Upper lobe of left lung (tissue), 6 donors: ENCODE results near the gene SLC5A5. TPM values are rescaled to one million over a fixed set of nuclear protein-coding genes. Genes with fewer than 3 reads are reported as not detected.

ENCODE experiments used
- ATAC-seq, 2 donors: fragments of 200-7000 bp; cut with Tn5 transposase; one replicate each; pipeline ENCODE4 v1.9.1; 2022; ENCODE audit warnings: mild to moderate bottlenecking in 2 of 2, moderate library complexity in 2 of 2; ENCODE audit not compliant: low FRiP score in 2 of 2
- DNase-seq, 2 donors: peaks; one replicate each; pipeline ENCODE4 v3.0.0-alpha.2; 2019 to 2020
- H3K27ac ChIP-seq, 4 donors: fragments of 200-600 bp; sonication (generic); one replicate each; pipeline ENCODE4 v1.5.1; 2016 to 2019
- H3K27me3 ChIP-seq, 4 donors: fragments of 200-600 bp; sonication (generic); one replicate each; pipeline ENCODE4 v1.5.1; 2017 to 2019
- H3K36me3 ChIP-seq, 4 donors: fragments of 200-600 bp; sonication (generic); one replicate each; pipeline ENCODE4 v1.5.1; 2016 to 2019
- H3K4me1 ChIP-seq, 4 donors: fragments of 200-600 bp; sonication (generic); one replicate each; pipeline ENCODE4 v1.5.1; 2018 to 2019
- H3K4me3 ChIP-seq, 4 donors: fragments of 200-600 bp; sonication (generic); one replicate each; pipeline ENCODE4 v1.5.1; 2017 to 2019; ENCODE audit warnings: mild to moderate bottlenecking in 2 of 4, moderate library complexity in 1 of 4
- H3K9me3 ChIP-seq, 4 donors: fragments of 200-600 bp; sonication (generic); one replicate each; pipeline ENCODE4 v1.5.1; 2018 to 2019
- EP300 ChIP-seq, 4 donors: sonication (generic); formaldehyde crosslinking; IDR thresholded peaks; one replicate each; pipeline ENCODE4 v1.5.1; 2017; ENCODE audit warnings: antibody characterized with exemption in 4 of 4, control low read depth in 2 of 4
- POLR2A ChIP-seq, 4 donors: fragments of 450-650 bp; IDR thresholded peaks; one replicate each; pipeline ENCODE4 v1.5.1; 2016 to 2017; ENCODE audit warnings: antibody characterized with exemption in 4 of 4, mild to moderate bottlenecking in 2 of 4
- POLR2AphosphoS5 ChIP-seq, 2 donors: sonication (generic); formaldehyde crosslinking; IDR thresholded peaks; one replicate each; pipeline ENCODE4 v1.5.1; 2017; ENCODE audit warnings: antibody characterized with exemption in 2 of 2
- WGBS, 2 donors: methylation state at CpG; one replicate each; pipeline ENCODE4 v1.1.5; 2017 to 2018; 5-methylcytosine and 5-hydroxymethylcytosine counted together
- total RNA-seq, 6 donors: library from RNA; depleted of rRNA in 4 of 6; stranded (reverse); fragments of >200 nt in 4 of 6; gene quantifications; one replicate each; pipeline versions ENCODE4 v1.1.0 to v1.2.1, GENCODE V29; 2016 to 2021
- TF ChIP-seq, protein P1 (sequence below), 6 experiments: fragments of 450-650 bp in 4 of 6; fragments of 200-600 bp in 2 of 6; sonication (generic) in 2 of 6; IDR thresholded peaks; one replicate each; pipeline ENCODE4 v1.5.1; 2016 to 2019; ENCODE audit warnings: antibody characterized with exemption in 6 of 6
- donor health status: DM: no; HTN: no; CAD: no; lungs with moderate emphysema.
- donor health status: DM: no; HTN: yes; CAD: no; lungs with severe emphysema.

The SLC5A5 gene
- total RNA-seq = under 1 TPM in 2 of 6 donors, not detected in 4; under 0.01 to 0.15 TPM

DNA sequence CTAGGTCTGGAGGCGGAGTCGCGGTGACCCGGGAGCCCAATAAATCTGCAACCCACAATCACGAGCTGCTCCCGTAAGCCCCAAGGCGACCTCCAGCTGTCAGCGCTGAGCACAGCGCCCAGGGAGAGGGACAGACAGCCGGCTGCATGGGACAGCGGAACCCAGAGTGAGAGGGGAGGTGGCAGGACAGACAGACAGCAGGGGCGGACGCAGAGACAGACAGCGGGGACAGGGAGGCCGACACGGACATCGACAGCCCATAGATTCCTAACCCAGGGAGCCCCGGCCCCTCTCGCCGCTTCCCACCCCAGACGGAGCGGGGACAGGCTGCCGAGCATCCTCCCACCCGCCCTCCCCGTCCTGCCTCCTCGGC is at the start of gene SLC5A5:
TSS of gene SLC5A5 (plus strand) at position 68 of the 373 bp plus-strand sequence. CDS start 375 bp downstream, outside the sequence.
- Histone ChIP-seq H3K4me1 (peaks cover 16 to 31% (median 22%) of the 10 kb centered on the region in 4 donors), H3K27me3 (peaks cover 0 to 40% (median 26%) of the 10 kb centered on the region in 4 donors), H3K9me3 (no peaks in the 10 kb centered on the region), H3K27ac (no peak within 1 kb of the TSS), H3K36me3 (no peaks in the 10 kb centered on the region), H3K4me3 (peak within 1 kb of the TSS in 2 of 4 donors; percentile 11 to 19)
- WGBS, 2 donors = 9% methylated on average over 15 of the region's 26 CpGs; no CpG with 5 or more reads in 1 of the 2 donors
- TF ChIP-seq EP300 (IDR thresholded peaks at IDR 0.05) (no peak), POLR2A (IDR thresholded peaks at IDR 0.05) (no peak), POLR2AphosphoS5 (IDR thresholded peaks at IDR 0.05) (no peak)
- TF ChIP-seq, protein P1, sequence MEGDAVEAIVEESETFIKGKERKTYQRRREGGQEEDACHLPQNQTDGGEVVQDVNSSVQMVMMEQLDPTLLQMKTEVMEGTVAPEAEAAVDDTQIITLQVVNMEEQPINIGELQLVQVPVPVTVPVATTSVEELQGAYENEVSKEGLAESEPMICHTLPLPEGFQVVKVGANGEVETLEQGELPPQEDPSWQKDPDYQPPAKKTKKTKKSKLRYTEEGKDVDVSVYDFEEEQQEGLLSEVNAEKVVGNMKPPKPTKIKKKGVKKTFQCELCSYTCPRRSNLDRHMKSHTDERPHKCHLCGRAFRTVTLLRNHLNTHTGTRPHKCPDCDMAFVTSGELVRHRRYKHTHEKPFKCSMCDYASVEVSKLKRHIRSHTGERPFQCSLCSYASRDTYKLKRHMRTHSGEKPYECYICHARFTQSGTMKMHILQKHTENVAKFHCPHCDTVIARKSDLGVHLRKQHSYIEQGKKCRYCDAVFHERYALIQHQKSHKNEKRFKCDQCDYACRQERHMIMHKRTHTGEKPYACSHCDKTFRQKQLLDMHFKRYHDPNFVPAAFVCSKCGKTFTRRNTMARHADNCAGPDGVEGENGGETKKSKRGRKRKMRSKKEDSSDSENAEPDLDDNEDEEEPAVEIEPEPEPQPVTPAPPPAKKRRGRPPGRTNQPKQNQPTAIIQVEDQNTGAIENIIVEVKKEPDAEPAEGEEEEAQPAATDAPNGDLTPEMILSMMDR (IDR thresholded peaks at IDR 0.05) = no peak
- ATAC-seq (peak in 1 of 2 donors; percentile 5), DNase-seq (no peak)

DNA sequence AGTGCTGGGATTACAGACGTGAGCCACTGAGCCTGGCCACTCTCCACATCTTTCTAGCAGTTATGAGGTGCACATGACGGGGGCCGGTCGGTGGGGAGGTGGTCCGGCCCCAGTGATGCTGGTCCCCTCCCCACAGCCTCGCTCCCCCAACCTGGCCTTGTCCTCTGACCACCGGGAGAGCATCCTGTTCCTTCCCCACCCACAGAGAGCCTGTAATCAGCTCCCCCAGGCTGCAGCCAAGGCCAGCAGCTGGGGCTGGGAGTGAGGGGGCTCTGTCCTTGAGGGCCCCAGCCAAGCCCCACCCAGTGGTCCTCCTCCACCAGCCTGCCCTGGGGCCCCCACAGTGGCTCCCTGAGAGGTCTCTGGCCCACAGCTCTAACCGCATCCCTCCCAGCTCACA is 47.4 kb upstream of the SLC5A5 start:
- Histone ChIP-seq H3K4me1 (no peaks in the 10 kb centered on the region), H3K27me3 (no peaks in the 10 kb centered on the region), H3K27ac (no peak overlapping the region), H3K36me3 (peaks cover 0 to 15% (median 2%) of the 10 kb centered on the region in 4 donors), H3K4me3 (no peak overlapping the region), H3K9me3 (no peaks in the 10 kb centered on the region)
- no peak for TF ChIP-seq POLR2A (IDR thresholded peaks at IDR 0.05)
- TF ChIP-seq EP300 (IDR thresholded peaks at IDR 0.05) = no peak
- TF ChIP-seq, protein P1 (IDR thresholded peaks at IDR 0.05) = no peak
- no peak for TF ChIP-seq POLR2AphosphoS5 (IDR thresholded peaks at IDR 0.05)
- WGBS, 2 donors = 48 to 70% methylated on average over 2 to 7 of the region's 8 CpGs
- DNase-seq (peak in 1 of 2 donors; percentile 19), ATAC-seq (no peak)

DNA sequence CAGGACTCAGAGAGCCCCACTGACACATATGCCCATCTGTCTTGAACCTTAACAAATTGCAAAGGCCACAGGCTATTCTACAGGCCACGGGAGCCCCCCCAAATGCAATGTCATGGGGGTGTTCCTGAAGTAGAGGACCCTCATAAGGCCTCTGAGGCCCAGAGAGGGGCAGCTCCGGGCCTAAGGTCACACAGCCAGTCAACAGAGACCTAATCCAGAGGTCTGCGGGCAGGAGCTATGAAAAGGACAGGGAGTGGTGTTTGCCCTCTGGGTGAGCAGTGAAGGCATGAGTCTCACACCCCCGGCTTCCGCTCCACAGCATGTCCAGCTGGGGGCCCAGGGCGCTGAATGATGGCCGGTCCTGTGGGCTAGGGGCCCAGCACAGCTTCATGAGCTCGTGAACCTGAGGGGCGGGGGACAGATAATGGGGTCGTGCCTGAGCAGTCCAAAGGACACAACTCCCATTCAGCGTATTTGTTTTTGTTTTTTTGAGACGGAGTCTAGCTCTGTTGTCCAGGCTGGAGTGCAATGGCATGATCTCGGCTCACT is 45.2 kb upstream of the SLC5A5 start:
- WGBS, 2 donors = 90 to 93% methylated on average over 6 to 13 of the region's 13 CpGs
- Histone ChIP-seq H3K9me3 (no peaks in the 10 kb centered on the region), H3K27ac (no peak overlapping the region), H3K4me1 (peaks cover 0 to 19% (median 0%) of the 10 kb centered on the region in 4 donors), H3K27me3 (no peaks in the 10 kb centered on the region), H3K36me3 (peaks cover 0 to 32% (median 4%) of the 10 kb centered on the region in 4 donors), H3K4me3 (no peak overlapping the region)
- DNase-seq = no peak
- TF ChIP-seq POLR2AphosphoS5 (IDR thresholded peaks at IDR 0.05) = no peak
- TF ChIP-seq, protein P1 (IDR thresholded peaks at IDR 0.05) = no peak
- TF ChIP-seq POLR2A (IDR thresholded peaks at IDR 0.05) = no peak
- TF ChIP-seq EP300 (IDR thresholded peaks at IDR 0.05) = no peak
- no peak for ATAC-seq

DNA sequence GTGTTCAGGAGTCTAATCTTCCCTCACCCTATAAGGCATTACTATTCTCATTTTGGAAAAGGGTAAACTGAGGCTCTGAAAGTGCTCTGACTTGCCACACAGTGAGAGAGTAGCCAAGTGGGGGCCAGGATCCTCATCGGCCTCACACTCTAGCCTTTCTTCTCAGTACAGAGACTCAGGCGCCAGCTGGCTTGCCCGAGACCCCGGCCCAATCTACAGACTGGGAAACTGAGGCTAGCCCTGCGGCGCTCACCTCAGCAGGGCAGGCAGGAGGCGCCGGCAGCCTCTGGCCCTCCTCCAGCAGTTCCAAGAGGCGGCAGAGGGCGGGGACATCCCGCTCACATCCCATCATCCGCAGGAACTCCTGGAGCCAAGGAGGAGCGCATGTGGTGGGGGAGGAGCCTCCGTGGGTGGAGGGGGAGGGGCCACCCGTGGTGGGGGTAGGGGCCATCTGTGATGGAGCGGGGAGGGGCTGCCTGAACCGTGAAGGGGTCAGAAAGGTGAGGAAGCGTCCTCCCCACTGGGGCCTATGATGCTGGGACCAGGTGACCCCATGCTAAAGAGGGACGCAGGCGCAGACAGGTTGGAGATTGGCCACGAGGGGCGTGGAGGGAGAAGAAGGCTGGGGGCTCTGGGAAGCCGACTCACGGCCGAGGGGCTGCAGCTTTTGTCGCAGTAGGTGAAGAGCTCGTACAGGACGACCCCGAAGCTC is 41.7 kb upstream of the SLC5A5 start:
- Histone ChIP-seq H3K4me1 (peaks cover 0 to 19% (median 0%) of the 10 kb centered on the region in 4 donors), H3K36me3 (peaks cover 0 to 65% (median 4%) of the 10 kb centered on the region in 4 donors), H3K4me3 (peak overlapping the region in 2 of 4 donors; percentile 12 to 17), H3K27me3 (no peaks in the 10 kb centered on the region), H3K27ac (no peak overlapping the region), H3K9me3 (no peaks in the 10 kb centered on the region)
- DNase-seq = peak in 1 of 2 donors; percentile 60
- no peak for ATAC-seq
- TF ChIP-seq POLR2AphosphoS5 (IDR thresholded peaks at IDR 0.05) (no peak), POLR2A (IDR thresholded peaks at IDR 0.05) (no peak), EP300 (IDR thresholded peaks at IDR 0.05) (no peak)
- TF ChIP-seq, protein P1 (IDR thresholded peaks at IDR 0.05) = no peak
- WGBS, 2 donors = 34 to 56% methylated on average over 23 to 29 of the region's 29 CpGs
